IMR-90 (cell line): ENCODE measurements around the gene POLR2C. TPM values are rescaled to one million over a fixed set of nuclear protein-coding genes. Genes with fewer than 3 reads are reported as not detected.

Experiments
- ATAC-seq: fragments of 200-7000 bp; cut with Tn5 transposase; 2 replicates; pipeline ENCODE4 v1.9.1; 2020; ENCODE audit warnings: low read depth, mild to moderate bottlenecking, moderate library complexity
- BruUV-seq: library from RNA; stranded (reverse); fragments of 400-500 nt; replicated peaks from 2 replicates; lab custom pipeline; 2021; lab: Mats Ljungman, UMichigan
- CTCF ChIA-PET: fragments of 300-600 bp; formaldehyde crosslinking; extraction: SDS; loops from one replicate; lab custom pipeline; 2021; ENCODE audit warnings: antibody characterized with exemption; lab: Yijun Ruan, JAX
- POLR2A ChIA-PET: fragments of 300-600 bp; sonication (Branson Sonifier 250); formaldehyde crosslinking; loops from one replicate; lab custom pipeline; 2022; ENCODE audit warnings: antibody characterized with exemption; ENCODE audit not compliant: unreplicated experiment; lab: Charles Lee
- DNase-seq: peaks from one replicate; pipeline ENCODE4 v3.0.0; 2013
- H2AFZ ChIP-seq: replicated peaks from 2 replicates; pipeline ENCODE3; 2013; ENCODE audit warnings: low read length, mild to moderate bottlenecking; ENCODE audit not compliant: poor library complexity
- H2AK5ac ChIP-seq: 2 replicates; pipeline ENCODE4 v1.6.1; 2013; ENCODE audit warnings: low read depth, low read length, inconsistent platforms
- H2AK9ac ChIP-seq: replicated peaks from 2 replicates; pipeline ENCODE3; 2013; ENCODE audit warnings: mild to moderate bottlenecking, low read depth, low read length, moderate library complexity; ENCODE audit not compliant: poor library complexity
- H2BK120ac ChIP-seq: 2 replicates; pipeline ENCODE4 v1.6.1; 2013; ENCODE audit warnings: low read depth, low read length, inconsistent platforms
- H2BK15ac ChIP-seq: 3 replicates; pipeline ENCODE4 v1.6.1; 2013; ENCODE audit warnings: low read depth, low read length, inconsistent platforms
- H2BK20ac ChIP-seq: 2 replicates; pipeline ENCODE4 v1.6.1; 2013; ENCODE audit warnings: low read depth, mild to moderate bottlenecking, inconsistent platforms, low read length, moderate library complexity
- H2BK5ac ChIP-seq: 2 replicates; pipeline ENCODE4 v1.6.1; 2013; ENCODE audit warnings: mild to moderate bottlenecking, low read depth, low read length, inconsistent platforms; ENCODE audit not compliant: poor library complexity, severe bottlenecking
- H3K14ac ChIP-seq: replicated peaks from 2 replicates; pipeline ENCODE4 v1.6.1; 2013; ENCODE audit warnings: low read depth, low read length, inconsistent platforms
- H3K18ac ChIP-seq: 2 replicates; pipeline ENCODE4 v1.6.1; 2013; ENCODE audit warnings: low read depth, low read length, control low read depth
- H3K23ac ChIP-seq: 2 replicates; pipeline ENCODE4 v1.6.1; 2013; ENCODE audit warnings: low read depth, low read length, inconsistent platforms
- H3K27ac ChIP-seq: 2 replicates; pipeline ENCODE4 v1.5.1; 2013; ENCODE audit warnings: mild to moderate bottlenecking, control low read depth, low read length; ENCODE audit not compliant: insufficient read depth
- H3K27me3 ChIP-seq: 2 replicates; pipeline ENCODE4 v1.6.1; 2013; ENCODE audit warnings: low read length; ENCODE audit not compliant: control insufficient read depth, insufficient read depth
- H3K36me3 ChIP-seq: 2 replicates; pipeline ENCODE4 v1.6.1; 2013; ENCODE audit warnings: low read length, mixed read lengths; ENCODE audit not compliant: control insufficient read depth, insufficient read depth
- H3K4ac ChIP-seq: 2 replicates; pipeline ENCODE4 v1.6.1; 2013; ENCODE audit warnings: low read depth, low read length, inconsistent platforms
- H3K4me1 ChIP-seq: 2 replicates; pipeline ENCODE4 v1.6.1; 2013; ENCODE audit warnings: low read length, mixed read lengths; ENCODE audit not compliant: control insufficient read depth, insufficient read depth
- H3K4me2 ChIP-seq: 2 replicates; pipeline ENCODE4 v1.6.1; 2013; ENCODE audit warnings: low read depth, mild to moderate bottlenecking, control low read depth, low read length, moderate library complexity
- H3K4me3 ChIP-seq: 2 replicates; pipeline ENCODE4 v1.5.1; 2013; ENCODE audit warnings: low read depth, mild to moderate bottlenecking, control low read depth, low read length, moderate library complexity; ENCODE audit not compliant: insufficient read depth
- H3K56ac ChIP-seq: 2 replicates; pipeline ENCODE4 v1.6.1; 2013; ENCODE audit warnings: low read length, inconsistent platforms; ENCODE audit not compliant: insufficient read depth; ENCODE audit errors: extremely low read depth
- H3K79me1 ChIP-seq, 2 experiments: 2 replicates each; pipeline ENCODE4 v1.6.1; 2013; ENCODE audit warnings: low read length in 2 of 2, inconsistent platforms in 1 of 2, low read depth in 1 of 2
- H3K9ac ChIP-seq: 2 replicates; pipeline ENCODE4 v1.6.1; 2013; ENCODE audit warnings: low read depth, low read length, control low read depth
- H3K9me1 ChIP-seq: 2 replicates; pipeline ENCODE4 v1.6.1; 2013; ENCODE audit warnings: low read length, inconsistent platforms; ENCODE audit not compliant: insufficient read depth
- H3K9me3 ChIP-seq: 2 replicates; pipeline ENCODE4 v1.6.1; 2013; ENCODE audit warnings: low read length; ENCODE audit not compliant: control insufficient read depth, insufficient read depth
- H4K20me1 ChIP-seq: 2 replicates; pipeline ENCODE4 v1.6.1; 2013; ENCODE audit warnings: low read length, inconsistent platforms; ENCODE audit not compliant: insufficient read depth
- H4K5ac ChIP-seq: 2 replicates; pipeline ENCODE4 v1.6.1; 2013; ENCODE audit warnings: mild to moderate bottlenecking, low read depth, low read length, control low read depth
- H4K8ac ChIP-seq, 2 experiments: 2 replicates each; pipeline ENCODE4 v1.6.1; 2013; ENCODE audit warnings: low read depth in 2 of 2, low read length in 2 of 2, control low read depth in 1 of 2, inconsistent platforms in 1 of 2
- H4K91ac ChIP-seq: 2 replicates; pipeline ENCODE4 v1.6.1; 2013; ENCODE audit warnings: low read depth, low read length, inconsistent platforms; ENCODE audit not compliant: insufficient read depth
- BHLHE40 ChIP-seq: fragments of 150-350 bp; IDR thresholded peaks from 2 replicates; pipeline ENCODE4 v1.6.1; 2016; ENCODE audit warnings: mild to moderate bottlenecking, low read depth, low read length
- CEBPB ChIP-seq: IDR thresholded peaks from 2 replicates; pipeline ENCODE4 v1.6.1; 2012; ENCODE audit warnings: low read depth, low read length, improper control_type of control experiment
- CHD1 ChIP-seq: IDR thresholded peaks from 2 replicates; pipeline ENCODE4 v1.6.1; 2012; ENCODE audit warnings: low read depth, low read length, improper control_type of control experiment
- FOS ChIP-seq: fragments of 150-350 bp; IDR thresholded peaks from 2 replicates; pipeline ENCODE4 v1.6.1; 2016; ENCODE audit warnings: low read depth, low read length
- MAFK ChIP-seq: IDR thresholded peaks from 2 replicates; pipeline ENCODE4 v1.6.1; 2012; ENCODE audit warnings: low read depth, low read length, improper control_type of control experiment
- MAZ ChIP-seq: IDR thresholded peaks from 2 replicates; pipeline ENCODE4 v1.6.1; 2012; ENCODE audit warnings: low read depth, mild to moderate bottlenecking, low read length, improper control_type of control experiment, moderate library complexity, borderline replicate concordance
- MXI1 ChIP-seq: IDR thresholded peaks from 2 replicates; pipeline ENCODE4 v1.6.1; 2012; ENCODE audit warnings: low read depth, mild to moderate bottlenecking, low read length, moderate library complexity, borderline replicate concordance
- NFE2L2 ChIP-seq: fragments of 150-350 bp; IDR thresholded peaks from 2 replicates; pipeline ENCODE4 v1.6.1; 2016; ENCODE audit warnings: low read depth, mild to moderate bottlenecking, low read length
- POLR2A ChIP-seq: IDR thresholded peaks from 2 replicates; pipeline ENCODE4 v1.6.1; 2012; ENCODE audit warnings: mild to moderate bottlenecking, low read depth, low read length
- RAD21 ChIP-seq: IDR thresholded peaks from 2 replicates; pipeline ENCODE4 v1.6.1; 2012; ENCODE audit warnings: low read length, improper control_type of control experiment
- RCOR1 ChIP-seq: IDR thresholded peaks from 2 replicates; pipeline ENCODE4 v1.6.1; 2012; ENCODE audit warnings: mild to moderate bottlenecking, low read length, improper control_type of control experiment; ENCODE audit not compliant: insufficient replicate concordance
- RFX5 ChIP-seq: IDR thresholded peaks from 2 replicates; pipeline ENCODE4 v1.8.0; 2012; ENCODE audit warnings: low read depth, mild to moderate bottlenecking, low read length, moderate library complexity
- SMC3 ChIP-seq: fragments of 150-350 bp; IDR thresholded peaks from 2 replicates; pipeline ENCODE4 v1.6.1; 2016; ENCODE audit warnings: low read depth, mild to moderate bottlenecking, antibody characterized with exemption, low read length, moderate library complexity
- WGBS, 2 experiments: methylation state at CpG; one replicate each; pipeline versions ENCODE4 v1.1.5 to v1.1.7; 2013; ENCODE audit warnings: missing lambda C conversion rate in 2 of 2; ENCODE audit not compliant: insufficient read length in 1 of 2; ENCODE audit errors: extremely low coverage in 2 of 2; 5-methylcytosine and 5-hydroxymethylcytosine counted together
- dilution Hi-C: fragments of 300-500 bp; cut with HindIII; formaldehyde crosslinking; loops from one replicate; pipeline ENCODE4 v1.14.3; 2018; ENCODE audit warnings: low sequenced_read_pairs; ENCODE audit not compliant: unreplicated experiment
- in situ Hi-C: fragments of 300-500 bp; cut with MboI; formaldehyde crosslinking; loops from 3 replicates; pipeline ENCODE4 v1.14.3; 2019; ENCODE audit warnings: low sequenced_read_pairs, inconsistent platforms, mixed read lengths
- intact Hi-C: fragments of 100-400 bp; cut with micrococcal nuclease; formaldehyde crosslinking; loops from 2 replicates; pipeline ENCODE4 v1.10.0; 2022
- polyA plus RNA-seq, 3 experiments: library from polyadenylated mRNA; depleted of rRNA; stranded (reverse); fragments of >200 nt; gene quantifications; 2 replicates each; pipeline ENCODE4 v1.2.3, GENCODE V29; 2012; ENCODE audit warnings: low replicate concordance in 1 of 3
- total RNA-seq: library from RNA; depleted of rRNA; stranded (reverse); fragments of >200 nt; gene quantifications from 2 replicates; pipeline ENCODE4 v1.2.3, GENCODE V29; 2012
- TF ChIP-seq, protein P1 (sequence below): fragments of 150-350 bp; IDR thresholded peaks from 2 replicates; pipeline ENCODE4 v1.6.1; 2016; ENCODE audit warnings: low read depth, mild to moderate bottlenecking, low read length, moderate library complexity, borderline replicate concordance
- TF ChIP-seq, protein P2 (sequence below): fragments of 150-350 bp; IDR thresholded peaks from 2 replicates; pipeline ENCODE4 v1.6.1; 2017; ENCODE audit warnings: mild to moderate bottlenecking, antibody characterized with exemption, low read length, low read depth
- TF ChIP-seq, protein P3 (sequence below): conservative IDR thresholded peaks from 2 replicates; pipeline ENCODE4 v1.5.1; 2012; ENCODE audit warnings: mild to moderate bottlenecking, low read depth, low read length, improper control_type of control experiment

POLR2C gene
- total and polyA plus RNA-seq, 2 of the 4 experiments (the other 2 are of a cell fraction), result 137 to 340 TPM

DNA sequence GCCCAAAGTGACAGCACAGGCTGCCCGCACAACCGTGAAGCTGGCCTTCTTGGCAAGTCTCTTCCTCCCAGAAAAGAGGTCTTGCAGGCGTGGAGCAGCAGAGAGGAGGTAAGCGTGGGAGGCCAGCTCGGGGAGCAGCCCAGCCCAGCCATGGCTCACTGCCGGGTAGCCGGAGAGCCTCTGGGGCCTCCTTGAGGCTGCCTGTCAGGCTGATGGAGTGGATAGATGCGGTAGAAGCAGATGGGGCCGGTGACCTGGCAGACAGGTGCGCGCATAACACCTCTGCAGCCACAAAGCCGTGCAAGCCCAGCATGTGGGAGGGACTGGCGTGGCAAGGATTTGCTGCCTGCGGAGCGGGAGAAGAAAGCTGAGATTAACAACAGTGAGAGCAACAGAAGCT is 40.9 kb downstream of the POLR2C start:
- H3K79me1 ChIP-seq, result no peaks in the 10 kb centered on the region
- no peak overlapping the region for H2AFZ ChIP-seq
- H4K91ac ChIP-seq, result no peak overlapping the region
- no peak overlapping the region for H3K23ac ChIP-seq
- H4K8ac ChIP-seq, result no peak overlapping the region
- no peak overlapping the region for H2BK5ac ChIP-seq
- no peak overlapping the region for H2BK20ac ChIP-seq
- H3K4me3 ChIP-seq, result no peak overlapping the region
- H3K27me3 ChIP-seq, result peaks cover 68% of the 10 kb centered on the region
- no peak for DNase-seq
- H3K4ac ChIP-seq, result no peak overlapping the region
- no TSS peak for BruUV-seq
- 57% methylated on average over 5 of the region's 15 CpGs; no CpG with 5 or more reads in 1 of the 2 experiments for WGBS, 2 experiments
- in situ Hi-C loops (no loop called here), intact Hi-C loops (no loop called here), dilution Hi-C loops (no loop called here)
- ChIA-PET POLR2A (no interaction called here), CTCF (no interaction called here)
- TF ChIP-seq MAZ (no peak), MXI1 (no peak), SMC3 (no peak), MAFK (no peak), FOS (no peak), BHLHE40 (no peak), CHD1 (no peak), POLR2A (no peak), RFX5 (no peak), RCOR1 (no peak), RAD21 (no peak), NFE2L2 (no peak), CEBPB (no peak)
- TF ChIP-seq, protein P1, sequence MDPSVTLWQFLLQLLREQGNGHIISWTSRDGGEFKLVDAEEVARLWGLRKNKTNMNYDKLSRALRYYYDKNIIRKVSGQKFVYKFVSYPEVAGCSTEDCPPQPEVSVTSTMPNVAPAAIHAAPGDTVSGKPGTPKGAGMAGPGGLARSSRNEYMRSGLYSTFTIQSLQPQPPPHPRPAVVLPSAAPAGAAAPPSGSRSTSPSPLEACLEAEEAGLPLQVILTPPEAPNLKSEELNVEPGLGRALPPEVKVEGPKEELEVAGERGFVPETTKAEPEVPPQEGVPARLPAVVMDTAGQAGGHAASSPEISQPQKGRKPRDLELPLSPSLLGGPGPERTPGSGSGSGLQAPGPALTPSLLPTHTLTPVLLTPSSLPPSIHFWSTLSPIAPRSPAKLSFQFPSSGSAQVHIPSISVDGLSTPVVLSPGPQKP, result no peak
- TF ChIP-seq, protein P2, sequence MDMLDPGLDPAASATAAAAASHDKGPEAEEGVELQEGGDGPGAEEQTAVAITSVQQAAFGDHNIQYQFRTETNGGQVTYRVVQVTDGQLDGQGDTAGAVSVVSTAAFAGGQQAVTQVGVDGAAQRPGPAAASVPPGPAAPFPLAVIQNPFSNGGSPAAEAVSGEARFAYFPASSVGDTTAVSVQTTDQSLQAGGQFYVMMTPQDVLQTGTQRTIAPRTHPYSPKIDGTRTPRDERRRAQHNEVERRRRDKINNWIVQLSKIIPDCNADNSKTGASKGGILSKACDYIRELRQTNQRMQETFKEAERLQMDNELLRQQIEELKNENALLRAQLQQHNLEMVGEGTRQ, result no peak
- TF ChIP-seq, protein P3, sequence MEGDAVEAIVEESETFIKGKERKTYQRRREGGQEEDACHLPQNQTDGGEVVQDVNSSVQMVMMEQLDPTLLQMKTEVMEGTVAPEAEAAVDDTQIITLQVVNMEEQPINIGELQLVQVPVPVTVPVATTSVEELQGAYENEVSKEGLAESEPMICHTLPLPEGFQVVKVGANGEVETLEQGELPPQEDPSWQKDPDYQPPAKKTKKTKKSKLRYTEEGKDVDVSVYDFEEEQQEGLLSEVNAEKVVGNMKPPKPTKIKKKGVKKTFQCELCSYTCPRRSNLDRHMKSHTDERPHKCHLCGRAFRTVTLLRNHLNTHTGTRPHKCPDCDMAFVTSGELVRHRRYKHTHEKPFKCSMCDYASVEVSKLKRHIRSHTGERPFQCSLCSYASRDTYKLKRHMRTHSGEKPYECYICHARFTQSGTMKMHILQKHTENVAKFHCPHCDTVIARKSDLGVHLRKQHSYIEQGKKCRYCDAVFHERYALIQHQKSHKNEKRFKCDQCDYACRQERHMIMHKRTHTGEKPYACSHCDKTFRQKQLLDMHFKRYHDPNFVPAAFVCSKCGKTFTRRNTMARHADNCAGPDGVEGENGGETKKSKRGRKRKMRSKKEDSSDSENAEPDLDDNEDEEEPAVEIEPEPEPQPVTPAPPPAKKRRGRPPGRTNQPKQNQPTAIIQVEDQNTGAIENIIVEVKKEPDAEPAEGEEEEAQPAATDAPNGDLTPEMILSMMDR, result no peak
- no peak for ATAC-seq
- no peak overlapping the region for H3K18ac ChIP-seq
- H2BK15ac ChIP-seq, result no peak overlapping the region
- H3K4me1 ChIP-seq, result no peaks in the 10 kb centered on the region
- H2AK9ac ChIP-seq, result no peak overlapping the region
- H3K56ac ChIP-seq, result no peak overlapping the region
- H3K9me1 ChIP-seq, result no peaks in the 10 kb centered on the region
- no peaks in the 10 kb centered on the region for H4K20me1 ChIP-seq
- no peak overlapping the region for H2AK5ac ChIP-seq
- H3K4me2 ChIP-seq, result no peak overlapping the region
- H3K27ac ChIP-seq, result no peak overlapping the region
- no peak overlapping the region for H4K5ac ChIP-seq
- H3K9me3 ChIP-seq, result no peaks in the 10 kb centered on the region
- no peak overlapping the region for H2BK120ac ChIP-seq
- H3K14ac ChIP-seq, result no peak overlapping the region
- no peaks in the 10 kb centered on the region for H3K36me3 ChIP-seq
- no peak overlapping the region for H3K9ac ChIP-seq
